HS-5 (cell line): ENCODE results near the gene ZFPM1.
A peak's percentile ranks its signal among the peaks of the same experiment; 100 is the strongest.

Source experiments
- DNase-seq: peaks from one replicate; pipeline ENCODE4 v3.0.0-alpha.2; 2012; ENCODE audit warnings: low read depth

ZFPM1 gene

GRCh38 chr16:88451586-88452481 is 1.2 kb upstream of the ZFPM1 start:
- DNase-seq = no peak

- DNase-seq = peak; percentile 35
Measured at GRCh38 chr16:88452482-88453216, 431 bp upstream of the ZFPM1 start.

GRCh38 chr16:88453611-88454522 is 787 bp downstream of the ZFPM1 start:
- DNase-seq = no peak

- DNase-seq = no peak
Measured at GRCh38 chr16:88454523-88454947, 1.5 kb downstream of the ZFPM1 start.

GRCh38 chr16:88455610-88456355 is 2.7 kb downstream of the ZFPM1 start:
- DNase-seq = no peak

- no peak for DNase-seq
Measured at GRCh38 chr16:88456356-88457292, 3.5 kb downstream of the ZFPM1 start.

DNA sequence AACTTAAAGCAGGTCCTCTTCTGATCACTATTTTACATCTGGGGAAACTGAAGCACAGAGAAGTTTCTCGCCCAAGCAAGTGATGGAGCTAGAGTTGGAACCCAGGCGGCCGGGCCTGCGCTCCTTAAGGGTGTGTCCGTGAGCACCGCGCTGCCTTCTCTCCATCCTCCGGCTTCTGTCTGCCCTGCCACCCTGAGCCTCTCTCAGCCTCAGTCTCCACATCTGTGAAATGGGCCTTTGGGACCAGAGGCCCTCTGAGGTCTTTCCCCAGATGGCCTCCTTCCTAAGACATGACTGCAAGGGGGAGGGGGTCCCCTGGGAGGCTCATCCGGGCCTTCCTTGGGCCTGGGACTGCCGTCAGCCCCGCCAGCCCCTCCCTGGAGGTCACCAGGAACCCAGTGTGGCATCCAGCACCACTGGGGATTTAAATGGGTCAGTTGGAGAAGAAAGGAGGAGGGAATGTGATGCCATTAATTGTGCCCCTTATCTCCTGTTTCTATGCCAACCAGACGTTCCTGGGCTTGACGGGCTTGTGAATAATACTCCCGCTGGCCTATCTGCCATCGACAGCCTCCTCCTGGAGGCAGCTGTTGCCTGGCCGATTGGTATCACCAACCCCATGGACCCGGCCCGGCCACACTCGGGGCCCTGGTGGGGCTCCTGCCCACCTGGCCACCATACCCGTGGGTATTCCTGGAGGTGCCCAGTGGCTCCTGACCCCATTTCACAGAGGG is 5.1 kb downstream of the ZFPM1 start:
- no peak for DNase-seq

GRCh38 chr16:88458773-88459235 is 5.7 kb downstream of the ZFPM1 start:
- DNase-seq = no peak

GRCh38 chr16:88459366-88460073 is 6.4 kb downstream of the ZFPM1 start:
- no peak for DNase-seq

DNA sequence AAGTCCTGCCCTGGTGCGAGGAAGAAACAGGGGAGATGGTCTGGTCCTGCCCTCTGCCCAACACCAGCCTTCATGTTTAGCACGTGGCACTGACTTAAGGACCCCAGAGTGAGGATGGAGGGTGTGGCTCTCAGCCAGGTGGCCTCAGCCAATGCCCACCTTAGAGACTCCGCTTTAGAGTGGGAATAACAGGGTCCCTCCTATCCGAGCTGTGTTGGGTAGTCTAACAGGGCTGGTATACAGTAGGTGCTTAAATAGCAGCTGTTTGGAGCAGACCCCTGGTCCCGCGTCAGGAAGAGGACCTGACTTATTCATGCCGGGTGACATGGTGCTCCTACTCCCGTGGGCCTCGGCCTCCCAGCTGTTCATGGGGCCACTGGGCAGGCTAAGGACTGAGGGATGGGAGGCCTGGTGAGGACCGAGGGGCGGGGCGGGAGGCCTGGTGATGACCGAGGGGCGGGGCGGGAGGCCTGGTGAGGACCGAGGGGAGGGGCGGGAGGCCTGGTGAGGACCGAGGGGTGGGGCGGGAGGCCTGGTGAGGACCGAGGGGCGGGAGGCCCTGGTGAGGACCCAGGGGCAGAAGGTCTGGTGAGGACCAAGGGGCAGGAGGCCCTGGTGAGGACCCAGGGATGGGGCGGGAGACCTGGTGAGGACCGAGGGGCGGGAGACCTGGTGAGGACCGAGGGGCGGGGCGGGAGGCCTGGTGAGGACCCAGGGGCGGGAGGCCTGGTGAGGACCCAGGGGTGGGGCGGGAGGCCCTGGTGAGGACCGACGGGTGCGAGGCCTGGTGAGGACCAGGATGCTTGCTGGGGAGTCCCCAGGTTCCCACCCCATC is 7.6 kb downstream of the ZFPM1 start:
- no peak for DNase-seq

DNA sequence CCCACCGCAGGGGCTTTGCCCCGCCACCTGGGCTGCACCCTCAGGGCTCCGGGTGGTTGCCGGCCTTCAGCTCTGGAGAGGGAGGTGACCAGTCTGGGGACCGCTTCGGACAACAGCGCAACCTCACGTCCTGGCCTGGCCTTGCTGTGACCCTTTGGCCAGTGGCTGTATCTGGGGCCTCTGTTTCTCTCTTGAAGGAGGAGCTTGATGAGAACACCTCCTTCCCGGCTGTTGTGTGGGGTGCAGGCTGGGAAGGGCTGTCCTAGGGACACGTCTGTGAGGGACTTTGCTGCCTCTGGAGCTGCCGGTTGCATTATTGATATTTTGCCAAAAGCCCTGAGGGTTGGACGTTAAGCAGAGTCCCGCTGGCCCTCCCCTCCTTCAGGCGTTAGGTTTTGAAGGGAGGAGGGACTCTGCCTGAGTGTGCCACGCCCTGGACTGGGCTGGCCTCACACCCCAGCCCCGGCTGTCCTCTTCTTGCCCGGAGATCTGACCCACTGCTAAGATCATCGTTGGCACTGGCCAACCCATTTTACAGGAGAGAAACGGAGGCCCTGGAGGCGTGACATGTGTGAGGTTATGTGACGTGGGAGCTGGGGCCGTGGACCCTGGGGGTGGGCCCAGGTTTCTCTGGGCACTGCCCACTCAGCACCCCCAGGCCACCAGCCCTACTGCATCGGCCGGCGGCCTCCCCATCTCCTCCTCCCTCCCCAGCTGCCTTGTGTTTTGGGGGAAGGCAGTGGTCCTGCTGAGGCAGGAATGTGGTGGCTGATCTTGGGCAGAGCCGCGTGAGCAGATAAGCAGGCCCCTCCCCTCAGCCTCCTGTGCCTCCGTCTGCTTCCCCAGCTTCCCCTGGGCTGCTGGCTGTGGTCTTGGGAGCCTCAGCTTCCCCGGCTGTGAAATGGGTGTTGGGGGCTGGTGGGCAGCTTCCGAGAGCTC is 8.5 kb downstream of the ZFPM1 start:
- no peak for DNase-seq

GRCh38 chr16:88462396-88462795 is 9.3 kb downstream of the ZFPM1 start:
- no peak for DNase-seq

- DNase-seq = no peak
Measured at GRCh38 chr16:88463411-88463810, 10.3 kb downstream of the ZFPM1 start.

GRCh38 chr16:88464447-88465318 is 11.6 kb downstream of the ZFPM1 start:
- no peak for DNase-seq

DNA sequence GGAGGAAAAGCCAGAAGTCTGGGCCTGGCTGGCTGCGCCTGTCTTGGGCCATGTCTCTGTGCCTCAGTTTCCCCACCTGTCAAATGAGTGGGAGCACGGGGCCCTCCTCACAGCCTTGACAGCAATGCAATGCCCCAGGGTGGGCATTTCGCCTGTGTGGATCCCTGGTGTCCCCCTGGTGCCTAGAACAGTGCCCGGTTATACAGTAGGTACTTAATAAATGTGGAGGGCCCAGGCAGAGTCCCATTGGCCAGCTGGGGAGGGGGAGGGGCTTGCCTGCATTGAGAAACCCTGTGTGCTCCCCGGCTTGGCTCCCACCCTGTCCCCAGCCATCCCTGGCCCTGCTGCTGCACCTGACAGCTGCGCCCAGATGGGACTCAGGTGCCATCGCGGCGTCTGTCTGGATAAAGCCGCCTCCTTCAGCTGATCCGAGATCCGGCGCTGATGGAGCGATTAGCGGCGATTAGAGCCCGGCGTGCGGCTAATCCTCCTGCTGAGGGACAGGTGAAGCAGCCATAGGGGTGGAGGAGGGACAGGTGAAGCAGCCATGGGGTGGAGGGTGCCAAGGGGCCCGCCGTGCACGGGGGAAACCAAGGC is 12.4 kb downstream of the ZFPM1 start:
- no peak for DNase-seq
